GM23248 (cell line): ENCODE data around the gene KIR3DL1. TPM values are rescaled to one million over a fixed set of nuclear protein-coding genes. Genes with fewer than 3 reads are reported as not detected.
"Not testable (repeated sequence)": the region's sequence is repeated elsewhere in the genome, so short reads cannot be mapped to it uniquely, and the experiment has no call there.

ENCODE experiments used
- DNase-seq: peaks from one replicate; pipeline ENCODE4 v3.0.0-alpha.2; 2015
- H2AFZ ChIP-seq: fragments of 200-600 bp; sonication (generic); 2 replicates; pipeline ENCODE4 v1.6.1; 2016; ENCODE audit warnings: antibody characterized with exemption
- H3F3A ChIP-seq: fragments of 200-600 bp; sonication (generic); 2 replicates; pipeline ENCODE4 v1.6.1; 2016; ENCODE audit warnings: mild to moderate bottlenecking, antibody characterized with exemption, mixed run types; ENCODE audit not compliant: insufficient read depth
- H3K27ac ChIP-seq: fragments of 200-600 bp; sonication (generic); 2 replicates; pipeline ENCODE4 v1.5.1; 2016; ENCODE audit warnings: mild to moderate bottlenecking
- H3K27me3 ChIP-seq: fragments of 200-600 bp; sonication (generic); replicated peaks from 2 replicates; pipeline ENCODE4 v1.6.1; 2016; ENCODE audit warnings: mild to moderate bottlenecking; ENCODE audit not compliant: insufficient read depth
- H3K36me3 ChIP-seq: fragments of 200-600 bp; sonication (generic); 2 replicates; pipeline ENCODE4 v1.6.1; 2016; ENCODE audit warnings: low read depth, mild to moderate bottlenecking
- H3K4me1 ChIP-seq: fragments of 200-600 bp; sonication (generic); 2 replicates; pipeline ENCODE4 v1.6.1; 2016; ENCODE audit warnings: mild to moderate bottlenecking; ENCODE audit not compliant: insufficient read depth
- H3K4me2 ChIP-seq: fragments of 200-600 bp; sonication (generic); one replicate; pipeline ENCODE4 v1.6.1; 2016; ENCODE audit warnings: mild to moderate bottlenecking; ENCODE audit not compliant: unreplicated experiment
- H3K4me3 ChIP-seq: fragments of 200-600 bp; sonication (generic); 2 replicates; pipeline ENCODE4 v1.5.1; 2016; ENCODE audit warnings: mild to moderate bottlenecking
- H3K79me2 ChIP-seq: fragments of 200-600 bp; sonication (generic); 2 replicates; pipeline ENCODE4 v1.6.1; 2016; ENCODE audit warnings: mild to moderate bottlenecking; ENCODE audit not compliant: insufficient read depth
- H3K9ac ChIP-seq: fragments of 200-600 bp; sonication (generic); 2 replicates; pipeline ENCODE4 v1.6.1; 2016; ENCODE audit warnings: mild to moderate bottlenecking
- H3K9me2 ChIP-seq: fragments of 200-600 bp; sonication (generic); 2 replicates; pipeline ENCODE4 v1.6.1; 2016; ENCODE audit warnings: mixed run types, mild to moderate bottlenecking, moderate library complexity; ENCODE audit not compliant: insufficient read depth
- H3K9me3 ChIP-seq: fragments of 200-600 bp; sonication (generic); one replicate; pipeline ENCODE4 v1.6.1; 2017; ENCODE audit warnings: low read depth
- H4K20me1 ChIP-seq: fragments of 200-600 bp; sonication (generic); 2 replicates; pipeline ENCODE4 v1.6.0; 2016; ENCODE audit not compliant: insufficient read depth
- EZH2 ChIP-seq: fragments of 200-600 bp; sonication (generic); IDR thresholded peaks from 2 replicates; pipeline ENCODE4 v1.6.1; 2018; ENCODE audit warnings: antibody characterized with exemption, mild to moderate bottlenecking; ENCODE audit not compliant: insufficient read depth, poor library complexity, severe bottlenecking
- EZH2phosphoT487 ChIP-seq: fragments of 200-600 bp; sonication (generic); IDR thresholded peaks from 2 replicates; pipeline ENCODE4 v1.6.1; 2018; ENCODE audit warnings: antibody characterized with exemption, moderate library complexity, mild to moderate bottlenecking, low read depth; ENCODE audit not compliant: insufficient read depth
- WGBS, 2 experiments: methylation state at CpG; one replicate each; pipeline ENCODE4 v1.1.6; 2015 to 2017; ENCODE audit warnings: low lambda C conversion rate in 2 of 2, low coverage in 1 of 2; ENCODE audit errors: missing lambda C conversion rate in 2 of 2; 5-methylcytosine and 5-hydroxymethylcytosine counted together
- in situ Hi-C: fragments of 300-500 bp; cut with MboI; formaldehyde crosslinking; loops from 2 replicates; pipeline ENCODE4 v1.15.0; 2020
- polyA plus RNA-seq: library from polyadenylated mRNA; unstranded; fragments of >200 nt; fragmentation: Nextera tagmentation; extraction: Ambion mirVana; gene quantifications from 2 replicates; pipeline ENCODE4 v1.2.1, GENCODE V29; 2016
- small RNA-seq: library from RNA; depleted of rRNA; stranded (forward); fragments of <200 nt; gene quantifications from one replicate; pipeline ENCODE3, GENCODE V24; 2014; ENCODE audit warnings: low read depth, low replicate concordance
- total RNA-seq: library from RNA; depleted of rRNA; stranded (reverse); fragments of >200 nt; shearing (Covaris generic); gene quantifications from 2 replicates; pipeline ENCODE4 v1.2.3, GENCODE V29; 2014; rRNA removed

The KIR3DL1 gene
- total and polyA plus RNA-seq, 2 experiments from 2014 or later = not detected

GRCh38 chr19:54863459-54863858, 47.2 kb downstream of the KIR3DL1 start:
- WGBS, 2 experiments = 58 to 65% methylated on average over 2 of the region's 3 CpGs

GRCh38 chr19:54871696-54872095, 55.4 kb downstream of the KIR3DL1 start:
- 30 to 34% methylated on average over 3 of the region's 3 CpGs for WGBS, 2 experiments
- no peak overlapping the region for H3K4me3 ChIP-seq
- no peaks in the 10 kb centered on the region for H3K79me2 ChIP-seq
- no peak overlapping the region for H3K27ac ChIP-seq
- no peak overlapping the region for H3K9ac ChIP-seq
- H3K36me3 ChIP-seq = no peaks in the 10 kb centered on the region
- no peak for DNase-seq
- H2AFZ ChIP-seq = no peak overlapping the region
- no peaks in the 10 kb centered on the region for H3K27me3 ChIP-seq
- H3K4me1 ChIP-seq = no peaks in the 10 kb centered on the region
- H4K20me1 ChIP-seq = no peaks in the 10 kb centered on the region
- H3K4me2 ChIP-seq = no peak overlapping the region
- H3K9me2 ChIP-seq = no peaks in the 10 kb centered on the region
- TF ChIP-seq EZH2 = no peak
- no peak for TF ChIP-seq EZH2phosphoT487
- in situ Hi-C loops = no loop called here
- no peaks in the 10 kb centered on the region for H3F3A ChIP-seq
- no peaks in the 10 kb centered on the region for H3K9me3 ChIP-seq

More at GRCh38 chr19:54863459-54863858, 47.2 kb downstream of the KIR3DL1 start:
- H3K4me1 ChIP-seq, H2AFZ ChIP-seq, H3K79me2 ChIP-seq, in situ Hi-C loops, H3K9ac ChIP-seq, H3K36me3 ChIP-seq, H3K9me2 ChIP-seq, H3K27ac ChIP-seq, H3K9me3 ChIP-seq, H3K4me2 ChIP-seq, H4K20me1 ChIP-seq, H3K27me3 ChIP-seq, DNase-seq, H3K4me3 ChIP-seq, H3F3A ChIP-seq: not testable (repeated sequence)

- no peaks in the 10 kb centered on the region for H3K9me2 ChIP-seq
- DNase-seq = no peak
- no peaks in the 10 kb centered on the region for H3K4me1 ChIP-seq
- H3K79me2 ChIP-seq = no peaks in the 10 kb centered on the region
- in situ Hi-C loops = no loop called here
- no peaks in the 10 kb centered on the region for H3K9me3 ChIP-seq
- no peak within 1 kb of the TSS for H2AFZ ChIP-seq
- H3K4me2 ChIP-seq = no peak within 1 kb of the TSS
- H3K4me3 ChIP-seq = no peak within 1 kb of the TSS
- H3F3A ChIP-seq = no peaks in the 10 kb centered on the region
- no peaks in the 10 kb centered on the region for H3K27me3 ChIP-seq
- H4K20me1 ChIP-seq = no peaks in the 10 kb centered on the region
- 19 to 22% methylated on average over 8 of the region's 8 CpGs for WGBS, 2 experiments
- H3K27ac ChIP-seq = no peak within 1 kb of the TSS
- no peak for TF ChIP-seq EZH2phosphoT487
- no peak for TF ChIP-seq EZH2
- H3K9ac ChIP-seq = no peak within 1 kb of the TSS
- H3K36me3 ChIP-seq = no peaks in the 10 kb centered on the region
These were observed 57.7 kb downstream of the KIR3DL1 start, which contains the start of gene FCAR for GRCh38 chr19:54873990-54874389. TSS of gene FCAR (plus strand) at chr19:54874235. CDS start at chr19:54874290, 55 bp downstream.

GRCh38 chr19:54875506-54875905, 59.2 kb downstream of the KIR3DL1 start:
- no peak overlapping the region for H2AFZ ChIP-seq
- H3F3A ChIP-seq = no peaks in the 10 kb centered on the region
- WGBS, 2 experiments = 6 to 12% methylated on average over 2 of the region's 2 CpGs
- no peaks in the 10 kb centered on the region for H3K9me2 ChIP-seq
- TF ChIP-seq EZH2phosphoT487 (no peak), EZH2 (no peak)
- no peaks in the 10 kb centered on the region for H3K27me3 ChIP-seq
- H3K27ac ChIP-seq = no peak overlapping the region
- no peaks in the 10 kb centered on the region for H3K79me2 ChIP-seq
- H3K9ac ChIP-seq = no peak overlapping the region
- H3K4me1 ChIP-seq = no peaks in the 10 kb centered on the region
- in situ Hi-C loops = no loop called here
- H3K4me2 ChIP-seq = no peak overlapping the region
- no peaks in the 10 kb centered on the region for H4K20me1 ChIP-seq
- no peak for DNase-seq
- H3K4me3 ChIP-seq = no peak overlapping the region
- no peaks in the 10 kb centered on the region for H3K36me3 ChIP-seq
- H3K9me3 ChIP-seq = peaks cover 3% of the 10 kb centered on the region

GRCh38 chr19:54877471-54877870, 61.2 kb downstream of the KIR3DL1 start:
- no peak for TF ChIP-seq EZH2phosphoT487
- TF ChIP-seq EZH2 = no peak
- in situ Hi-C loops = no loop called here
- Histone ChIP-seq H3K27me3 (no peaks in the 10 kb centered on the region), H3K9me3 (peaks cover 3% of the 10 kb centered on the region), H2AFZ (no peak overlapping the region), H3K79me2 (no peaks in the 10 kb centered on the region), H4K20me1 (no peaks in the 10 kb centered on the region), H3K36me3 (no peaks in the 10 kb centered on the region), H3K4me2 (no peak overlapping the region), H3K9ac (no peak overlapping the region), H3F3A (no peaks in the 10 kb centered on the region), H3K9me2 (no peaks in the 10 kb centered on the region), H3K27ac (no peak overlapping the region), H3K4me1 (no peaks in the 10 kb centered on the region), H3K4me3 (no peak overlapping the region)
- 12 to 16% methylated on average over 3 of the region's 3 CpGs for WGBS, 2 experiments
- DNase-seq = no peak

Small RNAs within 50 kb of the gene (small RNA-seq; reads per million reads assigned to genes)
- gene KIR3DP1 (not detected), gene RNU6-222P (not detected)

Other genes starting within 250 kb of the KIR3DL1 start
- gene LILRA2, start 242.7 kb upstream of the KIR3DL1 start, total RNA-seq = not detected in 2 replicates
- not detected in 2 replicates for gene LILRA2, start 242.7 kb upstream of the KIR3DL1 start, polyA plus RNA-seq
- not detected in 2 replicates for gene LILRA1, start 222.8 kb upstream of the KIR3DL1 start, total RNA-seq
- not detected in 2 replicates for gene LILRA1, start 222.8 kb upstream of the KIR3DL1 start, polyA plus RNA-seq
- gene LILRB1, start 186.0 kb upstream of the KIR3DL1 start, total RNA-seq = not detected in 2 replicates
- 0.06 TPM in 1 of 2 replicates, not detected in the other for gene LILRB1, start 186.0 kb upstream of the KIR3DL1 start, polyA plus RNA-seq
- not detected in 2 replicates for gene LILRB4, start 153.5 kb upstream of the KIR3DL1 start, total RNA-seq
- not detected in 2 replicates for gene LILRB4, start 153.5 kb upstream of the KIR3DL1 start, polyA plus RNA-seq
- not detected in 2 replicates for gene KIR3DL3, start 92.0 kb upstream of the KIR3DL1 start, total RNA-seq
- gene KIR3DL3, start 92.0 kb upstream of the KIR3DL1 start, polyA plus RNA-seq = not detected in 2 replicates
- gene KIR2DL3, start 78.0 kb upstream of the KIR3DL1 start, total RNA-seq = not detected in 2 replicates
- gene KIR2DL3, start 78.0 kb upstream of the KIR3DL1 start, polyA plus RNA-seq = not detected in 2 replicates
- gene KIR2DL1, start 46.7 kb upstream of the KIR3DL1 start, total RNA-seq = not detected in 2 replicates
- not detected in 2 replicates for gene KIR2DL1, start 46.7 kb upstream of the KIR3DL1 start, polyA plus RNA-seq
- gene KIR2DL4, start 12.9 kb upstream of the KIR3DL1 start, total RNA-seq = not detected in 2 replicates
- not detected in 2 replicates for gene KIR2DL4, start 12.9 kb upstream of the KIR3DL1 start, polyA plus RNA-seq
- gene KIR2DS4, start 16.2 kb downstream of the KIR3DL1 start, total RNA-seq = not detected in 2 replicates
- gene KIR2DS4, start 16.2 kb downstream of the KIR3DL1 start, polyA plus RNA-seq = not detected in 2 replicates
- gene KIR3DL2, start 34.0 kb downstream of the KIR3DL1 start, total RNA-seq = not detected in 2 replicates
- not detected in 2 replicates for gene KIR3DL2, start 34.0 kb downstream of the KIR3DL1 start, polyA plus RNA-seq
- gene FCAR, start 57.8 kb downstream of the KIR3DL1 start, total RNA-seq = not detected in 2 replicates
- gene FCAR, start 57.8 kb downstream of the KIR3DL1 start, polyA plus RNA-seq = not detected in 2 replicates
- gene NCR1, start 89.7 kb downstream of the KIR3DL1 start, total RNA-seq = not detected in 2 replicates
- gene NCR1, start 89.7 kb downstream of the KIR3DL1 start, polyA plus RNA-seq = not detected in 2 replicates
- gene NLRP7, start 131.1 kb downstream of the KIR3DL1 start, total RNA-seq = not detected in 2 replicates
- not detected in 2 replicates for gene NLRP7, start 131.1 kb downstream of the KIR3DL1 start, polyA plus RNA-seq
- not detected in 2 replicates for gene NLRP2, start 149.9 kb downstream of the KIR3DL1 start, total RNA-seq
- not detected in 2 replicates for gene NLRP2, start 149.9 kb downstream of the KIR3DL1 start, polyA plus RNA-seq
- gene GP6, start 221.8 kb downstream of the KIR3DL1 start, total RNA-seq = not detected in 2 replicates
- gene GP6, start 221.8 kb downstream of the KIR3DL1 start, polyA plus RNA-seq = not detected in 2 replicates
- gene RDH13, start 246.7 kb downstream of the KIR3DL1 start, total RNA-seq = 6.4 and 11.8 TPM in 2 replicates
- gene RDH13, start 246.7 kb downstream of the KIR3DL1 start, polyA plus RNA-seq = 7.8 and 9.6 TPM in 2 replicates